Right renal pelvis (tissue), 4 donors: ENCODE results near the gene ALMS1. TPM values are rescaled to one million over a fixed set of nuclear protein-coding genes. Genes with fewer than 3 reads are reported as not detected.

Experiments used
- polyA plus RNA-seq, 4 donors: library from polyadenylated mRNA; unstranded; fragments of 120-200 nt; gene quantifications; one replicate each; pipeline ENCODE4 v1.2.1, GENCODE V29; 2013; ENCODE audit not compliant: insufficient read length in 4 of 4

Gene ALMS1
- polyA plus RNA-seq, 4 donors = 34.3 to 36.6 (median 35.0) TPM

Other genes with a start within 250 kb of the ALMS1 start
- under 1 TPM in 1 of 4 donors, not detected in 3; 0.05 TPM for gene NOTO, start 183.3 kb upstream of the ALMS1 start, polyA plus RNA-seq
- gene SMYD5, start 171.6 kb upstream of the ALMS1 start, polyA plus RNA-seq = 10 to 100 TPM; 34.9 to 36.4 (median 35.5) TPM
- 10 to 100 TPM; 13.3 to 17.6 (median 14.9) TPM for gene PRADC1, start 152.6 kb upstream of the ALMS1 start, polyA plus RNA-seq
- 100 to 1,000 TPM; 246 to 280 (median 257) TPM for gene CCT7, start 151.5 kb upstream of the ALMS1 start, polyA plus RNA-seq
- gene FBXO41, start 101.4 kb upstream of the ALMS1 start, polyA plus RNA-seq = 1 to 10 TPM; 1.8 to 2.5 (median 1.8) TPM
- gene EGR4, start 92.3 kb upstream of the ALMS1 start, polyA plus RNA-seq = not detected